CD14-positive monocyte (primary cell): Measurements from ENCODE around the gene INPPL1. TPM values are rescaled to one million over a fixed set of nuclear protein-coding genes. Genes with fewer than 3 reads are reported as not detected.

ENCODE experiments used
- DNase-seq, 3 donors: peaks; one replicate each; pipeline ENCODE4 v3.0.0-alpha.2; 2011 to 2022
- H2AFZ ChIP-seq: 2 replicates; pipeline ENCODE4 v1.6.0; 2012; ENCODE audit warnings: mild to moderate bottlenecking, low read depth, low read length, inconsistent platforms; ENCODE audit not compliant: insufficient read depth, poor library complexity, severe bottlenecking
- H3K27ac ChIP-seq, 2 donors: 1 replicate in 1 of 2; 2 replicates in 1 of 2; pipeline ENCODE4 v1.5.1; 2012 to 2013; ENCODE audit warnings: low read length in 2 of 2, control low read depth in 1 of 2, inconsistent platforms in 1 of 2, low read depth in 1 of 2, mild to moderate bottlenecking in 1 of 2
- H3K27me3 ChIP-seq, 2 donors: one replicate each; pipeline versions ENCODE4 v1.6.0 to v1.6.1; 2011 to 2013; ENCODE audit warnings: low read length in 2 of 2; ENCODE audit not compliant: control insufficient read depth in 2 of 2, insufficient read depth in 2 of 2
- H3K36me3 ChIP-seq, 2 donors: replicated peaks in 1 of 2; 1 replicate in 1 of 2; 2 replicates in 1 of 2; pipeline versions ENCODE4 v1.5.1 to v1.6.1; 2012 to 2013; ENCODE audit warnings: low read length in 2 of 2, control low read depth in 1 of 2, inconsistent platforms in 1 of 2, mild to moderate bottlenecking in 1 of 2; ENCODE audit not compliant: insufficient read depth in 2 of 2, control insufficient read depth in 1 of 2
- H3K4me1 ChIP-seq, 2 donors: 1 replicate in 1 of 2; 2 replicates in 1 of 2; pipeline versions ENCODE4 v1.5.1 to v1.6.1; 2012 to 2013; ENCODE audit warnings: low read length in 2 of 2, control low read depth in 1 of 2, inconsistent platforms in 1 of 2, mild to moderate bottlenecking in 1 of 2, moderate library complexity in 1 of 2; ENCODE audit not compliant: insufficient read depth in 2 of 2, control insufficient read depth in 1 of 2
- H3K4me2 ChIP-seq: replicated peaks from 2 replicates; pipeline ENCODE3; 2012; ENCODE audit warnings: low read length, moderate library complexity, mild to moderate bottlenecking; ENCODE audit not compliant: poor library complexity, severe bottlenecking; ENCODE audit errors: extremely low read depth
- H3K4me3 ChIP-seq, 3 experiments: fragments of 200-600 bp in 1 of 3; sonication (generic) in 1 of 3; replicated peaks in 1 of 3; 1 replicate in 2 of 3; 2 replicates in 1 of 3; pipeline ENCODE4 v1.5.1; 2011 to 2013; ENCODE audit warnings: low read length in 3 of 3, mild to moderate bottlenecking in 3 of 3, control low read depth in 2 of 3, low read depth in 2 of 3, inconsistent platforms in 1 of 3, moderate library complexity in 1 of 3
- H3K79me2 ChIP-seq: 2 replicates; pipeline ENCODE4 v1.6.0; 2012; ENCODE audit warnings: mild to moderate bottlenecking, control low read depth, inconsistent platforms, low read length, moderate library complexity; ENCODE audit not compliant: insufficient read depth
- H3K9ac ChIP-seq: 2 replicates; pipeline ENCODE4 v1.6.0; 2017; ENCODE audit warnings: low read length, mild to moderate bottlenecking; ENCODE audit not compliant: insufficient read depth, poor library complexity, severe bottlenecking
- H3K9me3 ChIP-seq, 2 donors: replicated peaks in 1 of 2; 1 replicate in 1 of 2; 2 replicates in 1 of 2; pipeline versions ENCODE4 v1.5.1 to v1.6.1; 2012 to 2013; ENCODE audit warnings: low read length in 2 of 2, control low read depth in 1 of 2; ENCODE audit not compliant: control insufficient read depth in 1 of 2, insufficient read depth in 1 of 2
- H4K20me1 ChIP-seq: 2 replicates; pipeline ENCODE4 v1.6.0; 2012; ENCODE audit warnings: mild to moderate bottlenecking, low read length, control low read depth, moderate library complexity; ENCODE audit not compliant: insufficient read depth
- H3K27ac Mint-ChIP-seq, 7 donors: one replicate each; pipeline ENCODE4 v1.8.0; 2020; ENCODE audit warnings: mild to moderate bottlenecking in 7 of 7, mixed read lengths in 7 of 7, moderate library complexity in 6 of 7, inconsistent platforms in 2 of 7
- H3K27me3 Mint-ChIP-seq, 3 donors: one replicate each; pipeline ENCODE4 v1.8.0; 2021 to 2022; ENCODE audit warnings: low read depth in 3 of 3, mild to moderate bottlenecking in 3 of 3, mixed read lengths in 3 of 3, moderate library complexity in 3 of 3, inconsistent platforms in 1 of 3
- H3K36me3 Mint-ChIP-seq, 2 donors: one replicate each; pipeline ENCODE4 v1.8.0; 2020; ENCODE audit warnings: mixed read lengths in 2 of 2, inconsistent platforms in 1 of 2, mild to moderate bottlenecking in 1 of 2
- H3K4me1 Mint-ChIP-seq: one replicate; pipeline ENCODE4 v1.8.0; 2020; ENCODE audit warnings: mild to moderate bottlenecking, mixed read lengths
- H3K4me3 Mint-ChIP-seq, 2 donors: one replicate each; pipeline ENCODE4 v1.8.0; 2020; ENCODE audit warnings: mild to moderate bottlenecking in 2 of 2, mixed read lengths in 2 of 2, moderate library complexity in 1 of 2
- H3K9me3 Mint-ChIP-seq, 7 donors: one replicate each; pipeline ENCODE4 v1.8.0; 2020 to 2022; ENCODE audit warnings: mixed read lengths in 7 of 7, mild to moderate bottlenecking in 6 of 7, moderate library complexity in 6 of 7, inconsistent platforms in 2 of 7
- CTCF ChIP-seq: fragments of 200-600 bp; IDR thresholded peaks from one replicate; pipeline ENCODE4 v1.8.0; 2022; ENCODE audit warnings: antibody characterized with exemption, mild to moderate bottlenecking
- WGBS: methylation state at CpG from one replicate; pipeline ENCODE4 v1.1.5; 2013; ENCODE audit warnings: missing lambda C conversion rate; ENCODE audit not compliant: insufficient coverage; 5-methylcytosine and 5-hydroxymethylcytosine counted together
- intact Hi-C, 2 donors: fragments of 100-400 bp; cut with micrococcal nuclease; formaldehyde crosslinking; loops; one replicate each; pipeline versions ENCODE4 v1.15.0 to v1.15.1; 2023
- polyA plus RNA-seq, 3 donors: library from polyadenylated mRNA; depleted of rRNA in 1 of 3; unstranded in 2 of 3; stranded (reverse) in 1 of 3; fragments of 300-500 nt in 2 of 3; fragments of >200 nt in 1 of 3; fragmentation: Illumina TruSeq in 2 of 3; gene quantifications; 1 replicate in 2 of 3; 2 replicates in 1 of 3; pipeline ENCODE4 v1.2.3, GENCODE V29; 2012 to 2021

The INPPL1 gene
- polyA plus RNA-seq, 3 donors, result 11.8 to 390 (median 12.6) TPM

GRCh38 chr11:72218251-72218745 lies 6.3 kb upstream of the INPPL1 start:
- Histone ChIP-seq H3K27ac (peak overlapping the region; percentile 76 to 87), H3K9me3 (no peaks in the 10 kb centered on the region), H4K20me1 (no peaks in the 10 kb centered on the region), H3K27me3 (no peaks in the 10 kb centered on the region), H3K36me3 (no peaks in the 10 kb centered on the region), H3K4me1 (peaks cover 56 to 58% of the 10 kb centered on the region in 2 donors), H2AFZ (peak overlapping the region; percentile 81), H3K4me2 (peak overlapping the region; percentile 60), H3K9ac (peak overlapping the region; percentile 23), H3K79me2 (no peaks in the 10 kb centered on the region), H3K4me3 (peak overlapping the region in 1 of 3 experiments; percentile 56)
- H3K27ac Mint-ChIP-seq, result peak overlapping the region; percentile 85 to 98 (median 95)
- H3K36me3 Mint-ChIP-seq, result no peaks in the 10 kb centered on the region
- whole genome bisulfite sequencing, result 100% methylated on average over 1 of the region's 5 CpGs
- no peak for TF ChIP-seq CTCF
- H3K4me1 Mint-ChIP-seq, result peaks cover 56% of the 10 kb centered on the region
- DNase-seq, result no peak
- H3K4me3 Mint-ChIP-seq, result peak overlapping the region in 1 of 2 donors; percentile 78
- H3K9me3 Mint-ChIP-seq, result peaks cover 0 to 1% (median 0%) of the 10 kb centered on the region in 7 donors
- intact Hi-C loops, result no loop called here
- H3K27me3 Mint-ChIP-seq, result peaks cover 0 to 3% (median 2%) of the 10 kb centered on the region in 3 donors

GRCh38 chr11:72220696-72221363 lies 3.7 kb upstream of the INPPL1 start:
- intact Hi-C loops, result loop anchor here (5.0 to 10.0 kb wide), 2 partner anchors 51 to 116 kb away; partner anchors contain the start of genes LAMTOR1 (in 1 of the 2) and TOMT (in 1 of the 2)
- Histone ChIP-seq H3K79me2 (peaks cover 20% of the 10 kb centered on the region), H3K9ac (no peak overlapping the region), H3K4me3 (peak overlapping the region in 1 of 3 experiments; percentile 99), H3K27me3 (no peaks in the 10 kb centered on the region), H3K36me3 (no peaks in the 10 kb centered on the region), H3K27ac (peak overlapping the region; percentile 38 to 84), H3K4me2 (no peak overlapping the region), H2AFZ (no peak overlapping the region), H3K9me3 (no peaks in the 10 kb centered on the region), H4K20me1 (peaks cover 7% of the 10 kb centered on the region), H3K4me1 (peaks cover 63 to 65% of the 10 kb centered on the region in 2 donors)
- no peak for TF ChIP-seq CTCF
- H3K4me3 Mint-ChIP-seq, result peak overlapping the region in 1 of 2 donors; percentile 1
- WGBS, result 83% methylated on average over 5 of the region's 10 CpGs
- H3K4me1 Mint-ChIP-seq, result peaks cover 63% of the 10 kb centered on the region
- no peaks in the 10 kb centered on the region for H3K36me3 Mint-ChIP-seq
- H3K27ac Mint-ChIP-seq, result peak overlapping the region; percentile 59 to 94 (median 82)
- no peak for DNase-seq
- H3K9me3 Mint-ChIP-seq, result peaks cover 0 to 1% (median 0%) of the 10 kb centered on the region in 7 donors
- H3K27me3 Mint-ChIP-seq, result peaks cover 0 to 3% (median 2%) of the 10 kb centered on the region in 3 donors
